Fibroblast of lung (primary cell): ENCODE results near the gene ADARB1. TPM values are rescaled to one million over a fixed set of nuclear protein-coding genes. Genes with fewer than 3 reads are reported as not detected.

Experiments used
- DNase-seq, 2 donors: peaks; one replicate each; pipeline versions ENCODE4 v3.0.0 to v3.0.0-alpha.2; 2010; ENCODE audit warnings: low read depth in 2 of 2
- H2AFZ ChIP-seq: 2 replicates; pipeline ENCODE4 v1.5.1; 2012; ENCODE audit warnings: low read length, control low read depth, inconsistent platforms
- H3K27ac ChIP-seq: 2 replicates; pipeline ENCODE4 v1.5.1; 2011; ENCODE audit warnings: low read length, control low read depth; ENCODE audit not compliant: insufficient read depth
- H3K27me3 ChIP-seq: 2 replicates; pipeline ENCODE4 v1.5.1; 2011; ENCODE audit warnings: mild to moderate bottlenecking, low read length; ENCODE audit not compliant: control insufficient read depth, insufficient read depth
- H3K36me3 ChIP-seq: 2 replicates; pipeline ENCODE4 v1.5.1; 2011; ENCODE audit warnings: low read length; ENCODE audit not compliant: control insufficient read depth, insufficient read depth
- H3K4me1 ChIP-seq: 2 replicates; pipeline ENCODE4 v1.5.1; 2011; ENCODE audit warnings: low read length; ENCODE audit not compliant: control insufficient read depth, insufficient read depth; ENCODE audit errors: extremely low read depth
- H3K4me2 ChIP-seq: 2 replicates; pipeline ENCODE4 v1.5.1; 2011; ENCODE audit warnings: low read length, control low read depth; ENCODE audit not compliant: insufficient read depth; ENCODE audit errors: extremely low read depth
- H3K4me3 ChIP-seq, 4 experiments: fragments of 200-600 bp in 1 of 4; sonication (generic) in 1 of 4; replicated peaks in 1 of 4; 2 replicates each; pipeline ENCODE4 v1.5.1; 2011 to 2016; ENCODE audit warnings: low read length in 4 of 4, low read depth in 3 of 4, mild to moderate bottlenecking in 3 of 4, control low read depth in 2 of 4, inconsistent platforms in 1 of 4, mixed read lengths in 1 of 4; ENCODE audit not compliant: insufficient read depth in 1 of 4; ENCODE audit errors: control extremely low read depth in 1 of 4
- H3K79me2 ChIP-seq: 2 replicates; pipeline ENCODE4 v1.5.1; 2012; ENCODE audit warnings: mild to moderate bottlenecking, low read length, inconsistent platforms; ENCODE audit not compliant: control insufficient read depth, insufficient read depth
- H3K9ac ChIP-seq: 2 replicates; pipeline ENCODE4 v1.5.1; 2011; ENCODE audit warnings: mild to moderate bottlenecking, low read length, control low read depth; ENCODE audit not compliant: insufficient read depth
- H3K9me3 ChIP-seq: 2 replicates; pipeline ENCODE4 v1.5.1; 2012; ENCODE audit warnings: low read depth, low read length; ENCODE audit not compliant: control insufficient read depth, insufficient read depth
- H4K20me1 ChIP-seq: 2 replicates; pipeline ENCODE4 v1.5.1; 2011; ENCODE audit warnings: low read length; ENCODE audit not compliant: control insufficient read depth, insufficient read depth; ENCODE audit errors: extremely low read depth
- CTCF ChIP-seq, 2 donors: IDR thresholded peaks in 1 of 2; conservative IDR thresholded peaks in 1 of 2; 1 replicate in 1 of 2; 2 replicates in 1 of 2; pipeline ENCODE4 v1.5.1; 2011 to 2012; ENCODE audit warnings: low read length in 2 of 2, control low read depth in 1 of 2, inconsistent platforms in 1 of 2, low read depth in 1 of 2, mild to moderate bottlenecking in 1 of 2
- EZH2 ChIP-seq: IDR thresholded peaks from 2 replicates; pipeline ENCODE4 v1.5.1; 2012; ENCODE audit warnings: low read length, control low read depth, mild to moderate bottlenecking; ENCODE audit errors: missing control alignments
- polyA plus RNA-seq, 2 donors: library from polyadenylated mRNA; depleted of rRNA in 1 of 2; stranded (reverse) in 1 of 2; unstranded in 1 of 2; fragments of >200 nt; gene quantifications; 2 replicates each; pipeline ENCODE4 v1.2.1, GENCODE V29; 2011 to 2012; ENCODE audit warnings: missing spikeins in 1 of 2
- total RNA-seq: library from RNA; depleted of rRNA; stranded (reverse); fragments of >200 nt; gene quantifications from 2 replicates; pipeline ENCODE4 v1.2.1, GENCODE V29; 2014

ADARB1 gene
- total and polyA plus RNA-seq, 2 donors (not counting 1 experiment from before 2014, with no cell fraction given) = 20.2 to 25.3 TPM

GRCh38 chr21:45264146-45264911 lies 189.9 kb downstream of the ADARB1 start:
- no peaks in the 10 kb centered on the region for H3K27me3 ChIP-seq
- no peak overlapping the region for H3K4me3 ChIP-seq
- no peak for TF ChIP-seq EZH2
- TF ChIP-seq CTCF (conservative IDR thresholded peaks at IDR 0.05 in 1 of 2, IDR thresholded peaks at IDR 0.05 in 1 of 2; ENCODE audit: low read depth in 1 of 2, low read length in 2 of 2) = no peak
- DNase-seq = no peak
- no peaks in the 10 kb centered on the region for H3K79me2 ChIP-seq
- no peak overlapping the region for H3K4me2 ChIP-seq
- no peaks in the 10 kb centered on the region for H3K9me3 ChIP-seq
- H2AFZ ChIP-seq = no peak overlapping the region
- no peak overlapping the region for H3K27ac ChIP-seq
- H4K20me1 ChIP-seq = no peaks in the 10 kb centered on the region
- H3K9ac ChIP-seq = no peak overlapping the region
- peaks cover 26% of the 10 kb centered on the region for H3K36me3 ChIP-seq
- H3K4me1 ChIP-seq = no peaks in the 10 kb centered on the region

GRCh38 chr21:45264912-45265515 lies 190.6 kb downstream of the ADARB1 start:
- no peak overlapping the region for H2AFZ ChIP-seq
- no peaks in the 10 kb centered on the region for H3K9me3 ChIP-seq
- H3K4me2 ChIP-seq = no peak overlapping the region
- peaks cover 26% of the 10 kb centered on the region for H3K36me3 ChIP-seq
- H3K9ac ChIP-seq = no peak overlapping the region
- no peaks in the 10 kb centered on the region for H3K27me3 ChIP-seq
- H3K27ac ChIP-seq = no peak overlapping the region
- TF ChIP-seq CTCF (conservative IDR thresholded peaks at IDR 0.05 in 1 of 2, IDR thresholded peaks at IDR 0.05 in 1 of 2; ENCODE audit: low read depth in 1 of 2, low read length in 2 of 2) (no peak), EZH2 (no peak)
- no peaks in the 10 kb centered on the region for H4K20me1 ChIP-seq
- H3K79me2 ChIP-seq = no peaks in the 10 kb centered on the region
- DNase-seq = no peak
- H3K4me3 ChIP-seq = no peak overlapping the region
- no peaks in the 10 kb centered on the region for H3K4me1 ChIP-seq

- Histone ChIP-seq H3K36me3 (peaks cover 29% of the 10 kb centered on the region), H3K4me1 (no peaks in the 10 kb centered on the region), H3K9me3 (no peaks in the 10 kb centered on the region), H3K4me2 (no peak overlapping the region), H3K4me3 (no peak overlapping the region), H3K79me2 (peaks cover 3% of the 10 kb centered on the region), H3K27me3 (no peaks in the 10 kb centered on the region), H3K27ac (no peak overlapping the region), H4K20me1 (no peaks in the 10 kb centered on the region), H2AFZ (no peak overlapping the region), H3K9ac (no peak overlapping the region)
- TF ChIP-seq EZH2 = no peak
- no peak for TF ChIP-seq CTCF (conservative IDR thresholded peaks at IDR 0.05 in 1 of 2, IDR thresholded peaks at IDR 0.05 in 1 of 2; ENCODE audit: low read depth in 1 of 2, low read length in 2 of 2)
- DNase-seq = no peak
Observed at GRCh38 chr21:45265721-45266517, 191.5 kb downstream of the ADARB1 start.
